HG02970 (cell line): ENCODE measurements around the gene ARL1.
A peak's percentile ranks its signal among the peaks of the same experiment; 100 is the strongest.
"Not testable (repeated sequence)": the region's sequence is repeated elsewhere in the genome, so short reads cannot be mapped to it uniquely, and the experiment has no call there.

Experiments used
- ATAC-seq: cut with Tn5 transposase; IDR thresholded peaks from one replicate; pipeline ENCODE4 v1.9.1; 2021; ENCODE audit warnings: mild to moderate bottlenecking, moderate library complexity, moderate number of reproducible peaks; ENCODE audit not compliant: unreplicated experiment, low FRiP score

ARL1 gene

DNA sequence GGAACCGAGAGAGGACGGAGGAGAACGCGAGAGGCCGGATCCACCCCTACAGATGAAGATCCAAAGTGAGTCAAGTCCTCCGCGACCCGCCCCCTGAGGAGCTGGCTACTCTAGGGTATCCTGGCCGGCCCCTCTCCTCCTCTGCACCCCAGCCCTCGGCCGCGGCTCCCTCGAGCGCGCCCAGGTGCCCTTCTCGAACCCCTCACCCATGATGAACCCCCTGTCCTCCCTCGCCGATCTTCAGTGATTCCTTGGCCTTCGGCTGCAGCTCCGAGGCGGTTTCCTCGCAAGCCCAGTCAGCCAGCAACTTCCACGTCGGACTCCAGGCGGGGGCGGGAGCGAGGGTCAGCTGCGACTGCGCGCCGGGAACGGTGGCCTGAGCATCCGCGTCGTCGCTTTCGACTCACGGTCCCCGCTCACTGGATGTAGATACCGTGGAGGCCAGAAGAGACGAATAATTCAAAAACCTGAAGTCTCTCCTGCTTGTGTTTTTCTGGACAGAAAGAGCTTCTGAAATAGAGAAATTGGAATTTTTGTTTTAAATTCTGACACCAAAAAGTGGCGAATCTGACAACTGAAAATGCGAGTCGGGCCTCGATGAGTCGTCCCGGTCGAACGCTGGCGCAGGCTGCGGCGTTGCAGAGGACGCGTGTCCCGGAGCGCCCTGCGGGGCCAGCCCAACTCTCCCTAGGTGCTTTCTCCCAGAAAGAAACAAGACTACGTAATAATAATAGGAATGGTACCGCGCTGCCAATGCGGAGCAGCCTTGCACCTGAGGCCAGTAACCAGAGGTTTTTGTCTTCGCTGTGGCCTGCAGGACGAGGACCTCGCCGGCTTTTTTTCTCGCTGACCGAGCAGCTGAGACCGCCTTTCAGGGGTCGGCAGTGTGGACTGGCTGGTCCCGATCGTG is at the start of gene ARL1:
Gene ARL1, minus strand, starts transcription at position 337 of the 910 bp plus-strand sequence. Its CDS starts 127 bp downstream, at position 210.
- peak; percentile 84 for ATAC-seq

DNA sequence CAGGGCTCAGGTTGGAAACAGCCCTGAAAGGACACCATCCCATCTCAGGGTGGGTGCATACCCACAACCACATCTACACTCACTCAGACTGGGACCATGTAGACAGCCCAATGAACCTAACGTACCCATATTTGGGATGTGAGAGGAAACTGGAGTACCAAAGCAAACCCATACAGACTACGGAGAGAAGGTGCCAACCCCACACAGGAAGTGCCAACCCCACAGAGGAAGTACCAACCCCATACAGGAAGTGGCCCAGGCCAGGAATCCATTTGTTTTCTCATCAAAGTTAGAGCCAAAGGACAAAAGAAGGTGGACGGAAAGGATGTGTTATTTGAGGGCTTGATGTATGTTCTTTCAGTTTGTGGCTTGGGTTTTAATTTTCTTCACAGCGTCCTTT is 48.1 kb upstream of the ARL1 start:
- no peak for ATAC-seq

DNA sequence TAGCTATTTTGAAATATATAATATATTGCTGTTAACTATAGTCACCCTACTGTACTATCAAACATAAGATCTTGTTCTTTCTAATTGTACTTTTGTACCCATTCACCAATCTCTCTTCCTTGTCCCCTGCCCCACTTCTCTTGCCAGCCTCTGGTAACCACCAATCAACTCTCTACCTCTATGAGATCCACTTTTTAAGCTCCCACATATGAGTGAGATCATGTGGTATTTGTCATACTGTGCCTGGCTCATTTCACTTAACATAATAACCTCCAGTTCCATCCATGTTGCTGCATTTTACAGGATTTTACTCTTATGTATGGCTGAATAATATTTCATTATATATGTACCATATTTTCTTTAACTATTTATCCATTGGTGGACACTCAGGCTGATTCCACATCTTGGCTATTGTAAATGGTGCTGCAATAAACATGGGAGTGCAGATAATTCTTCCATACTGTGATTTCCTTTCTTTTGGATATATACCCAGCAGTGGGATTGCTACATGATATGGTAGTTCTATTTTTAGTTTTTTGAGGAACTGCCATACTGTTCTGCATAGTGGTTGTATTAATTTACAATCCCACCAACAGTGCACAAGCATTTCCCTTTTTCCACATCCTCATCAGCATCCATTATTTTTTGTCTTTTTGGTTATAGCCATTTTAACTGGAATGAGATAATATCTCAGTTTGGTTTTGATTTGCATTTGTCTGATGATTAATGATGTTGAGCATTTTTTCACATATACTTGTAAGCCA is 34.1 kb upstream of the ARL1 start:
- no peak for ATAC-seq

DNA sequence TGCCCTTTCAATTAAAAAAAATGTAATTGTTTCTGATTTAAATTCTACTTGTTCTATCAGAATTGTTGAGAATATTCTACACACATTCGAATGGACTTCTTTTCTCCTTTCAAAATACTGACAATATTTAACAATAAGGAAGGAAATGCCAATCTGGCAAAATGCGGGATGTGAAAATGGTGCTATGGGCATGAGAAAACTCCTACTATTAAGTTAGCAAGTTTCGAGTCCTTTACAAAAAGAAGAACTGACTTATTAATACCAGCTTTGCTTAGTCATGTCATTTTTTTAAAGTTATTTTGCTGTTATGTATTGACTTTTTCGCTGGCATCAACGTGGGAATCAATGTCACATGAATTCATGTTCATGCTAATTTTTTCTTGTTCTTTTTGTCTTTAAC is 31.7 kb upstream of the ARL1 start:
- no peak for ATAC-seq

GRCh38 chr12:101436136-101436535 is 28.6 kb upstream of the ARL1 start:
- ATAC-seq, result no peak

- no peak for ATAC-seq
Observed at GRCh38 chr12:101430456-101430855, 22.9 kb upstream of the ARL1 start.

DNA sequence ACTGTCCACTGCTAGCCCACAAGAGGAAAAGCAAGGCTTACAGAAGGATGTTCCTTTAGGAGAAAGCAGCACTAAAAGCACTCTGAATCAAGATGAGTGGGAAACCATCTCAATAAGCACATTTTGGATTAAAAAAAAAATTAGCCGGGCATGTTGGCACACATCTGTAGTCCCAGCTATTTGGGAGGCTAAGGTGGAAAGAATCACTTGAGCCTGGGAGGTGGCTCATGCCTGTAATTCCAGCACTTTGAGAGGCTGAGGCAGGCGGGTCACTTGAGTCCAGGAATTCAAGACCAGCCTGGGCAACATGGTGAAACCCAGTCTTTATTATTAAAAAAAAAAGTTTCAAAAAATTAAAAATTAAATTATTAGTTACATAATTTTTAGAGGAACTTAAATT is 17.0 kb upstream of the ARL1 start:
- no peak for ATAC-seq

GRCh38 chr12:101422066-101422465 is 14.5 kb upstream of the ARL1 start:
- not testable (repeated sequence) for ATAC-seq

DNA sequence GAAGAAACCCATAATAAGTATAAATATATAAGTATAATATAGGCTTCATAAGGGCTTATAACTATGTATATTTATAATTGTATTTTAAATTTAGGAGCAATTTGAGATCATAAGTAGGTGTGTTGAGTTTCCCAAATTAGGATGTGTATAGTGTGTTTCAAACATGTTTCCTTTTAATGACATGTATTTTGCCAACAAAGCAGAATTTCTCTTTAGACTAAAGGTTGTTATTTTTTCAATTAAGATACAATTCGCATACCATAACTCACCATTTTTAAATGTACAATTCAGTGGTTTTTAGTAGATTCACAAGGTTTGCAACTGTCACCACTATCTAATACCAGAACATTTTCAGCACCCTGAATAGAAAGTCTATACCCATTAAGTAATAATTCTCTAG is 7.7 kb upstream of the ARL1 start:
- no peak for ATAC-seq

DNA sequence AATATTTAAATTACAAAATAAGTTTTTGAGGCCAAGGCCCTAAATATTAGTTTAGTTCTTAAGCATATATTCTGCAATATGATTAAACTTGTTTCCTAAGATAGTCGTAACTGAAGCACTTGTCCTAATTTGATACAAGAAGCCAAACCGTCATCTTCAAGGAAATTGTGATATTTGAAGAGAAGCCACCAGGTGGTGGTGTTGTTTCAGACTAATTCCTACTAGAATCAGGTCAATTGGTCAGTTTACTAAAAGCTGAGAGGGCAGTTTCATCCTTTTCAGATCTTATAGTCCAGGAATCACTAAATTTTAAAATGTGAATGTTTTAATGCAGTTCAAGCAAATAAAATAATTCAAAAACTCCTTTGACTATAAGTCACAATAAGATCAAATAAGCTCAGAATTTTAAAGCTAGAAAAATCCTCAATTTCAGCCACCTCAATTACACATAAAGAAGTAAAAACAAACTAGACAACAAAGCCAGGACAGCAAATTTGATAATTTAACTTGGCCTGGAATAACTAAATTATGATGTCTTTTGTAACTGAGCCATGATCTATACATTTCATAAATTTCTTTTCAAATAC is 7.1 kb upstream of the ARL1 start:
- no peak for ATAC-seq

- ATAC-seq, result not testable (repeated sequence)
Observed at GRCh38 chr12:101410169-101410568, 2.6 kb upstream of the ARL1 start.

DNA sequence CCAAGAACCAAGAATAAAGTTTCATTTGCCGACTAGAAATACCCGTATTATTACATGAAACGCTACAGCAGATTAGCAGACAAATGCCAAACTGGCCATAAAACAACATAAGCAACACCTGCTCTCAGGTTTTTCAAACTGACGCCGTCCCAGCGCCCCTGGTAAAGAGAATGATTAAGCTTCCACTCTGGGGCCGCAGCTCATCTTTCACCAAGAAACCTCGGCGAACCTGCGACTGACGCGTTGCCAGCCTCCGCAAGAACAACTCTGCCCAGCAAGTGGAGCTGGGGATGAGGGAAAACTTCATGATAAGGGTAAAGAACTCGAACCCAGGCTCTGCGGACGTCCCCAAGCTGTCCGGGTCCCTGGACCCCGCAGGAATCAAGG is 530 bp downstream of the ARL1 start:
- ATAC-seq, result peak; percentile 26

GRCh38 chr12:101391181-101391580 is 16.4 kb downstream of the ARL1 start:
- not testable (repeated sequence) for ATAC-seq

- ATAC-seq, result no peak
Observed at GRCh38 chr12:101379149-101379548, 28.4 kb downstream of the ARL1 start.

DNA sequence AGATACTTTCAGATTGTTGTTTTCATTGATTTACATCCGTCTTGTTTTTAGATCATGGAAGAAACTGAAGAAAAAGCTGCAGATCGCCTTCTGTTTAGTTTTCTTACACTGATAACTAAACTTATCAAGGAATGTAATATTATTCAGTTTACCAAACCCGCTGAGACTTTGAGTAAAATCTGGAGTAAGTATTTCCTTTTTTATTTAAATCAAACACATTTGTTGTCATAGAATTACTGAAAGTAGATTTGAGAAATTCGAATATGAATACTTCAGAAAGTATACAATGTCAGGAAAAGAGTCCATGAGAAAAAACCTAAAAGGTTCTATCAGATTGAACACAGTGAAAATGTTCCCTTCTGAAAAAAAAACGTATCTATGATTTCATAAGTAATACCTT is 32.0 kb downstream of the ARL1 start:
- ATAC-seq, result no peak

DNA sequence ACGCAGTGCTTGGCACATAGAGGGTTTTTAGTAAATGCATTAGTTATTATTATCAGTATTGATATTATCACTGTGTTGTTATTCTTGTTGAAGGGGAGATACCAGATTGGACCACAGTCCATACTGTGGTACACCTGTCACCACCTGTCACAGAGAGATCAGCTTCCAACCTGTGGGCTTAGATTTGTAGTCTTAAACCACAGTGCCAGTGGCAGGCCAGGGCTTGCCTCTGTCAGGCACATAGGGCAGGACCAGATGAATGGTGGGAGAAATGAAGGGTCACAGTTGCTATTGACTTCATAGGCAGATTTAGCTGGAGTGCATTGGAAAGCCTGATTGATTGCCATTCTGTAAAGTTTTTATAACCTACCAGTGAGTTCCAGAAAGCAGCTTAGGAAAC is 35.1 kb downstream of the ARL1 start:
- ATAC-seq, result no peak

- no peak for ATAC-seq
Observed at GRCh38 chr12:101368016-101368415, 39.6 kb downstream of the ARL1 start.

GRCh38 chr12:101361455-101361854 is 46.1 kb downstream of the ARL1 start:
- no peak for ATAC-seq

- no peak for ATAC-seq
Observed at GRCh38 chr12:101356794-101357193, 50.8 kb downstream of the ARL1 start.

DNA sequence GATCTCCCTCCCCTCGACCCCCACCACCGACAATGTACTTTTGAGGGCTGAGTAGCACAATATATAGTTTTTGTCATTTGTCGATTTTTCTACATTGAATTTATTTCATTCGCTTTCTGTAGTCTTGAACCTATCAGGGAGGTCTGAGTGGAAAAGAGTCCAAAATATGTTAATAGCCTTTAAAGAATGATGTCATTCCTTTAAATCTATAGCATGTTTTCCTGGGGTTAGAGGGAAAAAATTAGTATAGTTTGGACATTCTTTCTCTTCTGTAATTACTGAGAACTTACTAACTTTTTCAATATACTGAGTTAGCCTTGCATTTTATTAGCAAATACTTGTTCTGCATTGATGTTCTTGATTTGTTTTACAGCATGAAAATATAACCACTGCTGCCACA is 55.9 kb downstream of the ARL1 start:
- no peak for ATAC-seq

DNA sequence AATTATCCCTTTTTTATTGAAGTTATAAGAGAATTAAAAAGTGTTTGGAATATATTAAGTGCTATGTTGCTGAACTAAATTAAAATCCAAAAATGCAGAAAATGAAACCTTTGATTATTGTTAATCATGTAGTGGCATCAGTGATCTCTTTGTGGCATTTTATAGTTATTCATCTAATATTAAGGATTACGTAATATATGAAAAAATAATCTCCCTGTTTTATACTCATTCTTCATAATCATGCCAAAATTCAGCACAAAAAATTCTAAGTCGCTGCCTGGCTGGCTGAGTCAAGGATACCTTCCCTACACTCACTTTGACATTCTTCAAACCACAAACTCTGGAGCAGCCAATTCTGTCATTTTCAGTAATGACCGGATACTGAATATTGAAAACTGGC is 63.7 kb downstream of the ARL1 start:
- no peak for ATAC-seq
